Kidney tubule cell (primary cell): ENCODE measurements around the gene G6PD.
"Not testable (repeated sequence)": the region's sequence is repeated elsewhere in the genome, so short reads cannot be mapped to it uniquely, and the experiment has no call there.

Experiments used
- DNase-seq: peaks from one replicate; pipeline ENCODE4 v3.0.0-alpha.2; 2018; ENCODE audit warnings: low spot score

Gene G6PD

DNA sequence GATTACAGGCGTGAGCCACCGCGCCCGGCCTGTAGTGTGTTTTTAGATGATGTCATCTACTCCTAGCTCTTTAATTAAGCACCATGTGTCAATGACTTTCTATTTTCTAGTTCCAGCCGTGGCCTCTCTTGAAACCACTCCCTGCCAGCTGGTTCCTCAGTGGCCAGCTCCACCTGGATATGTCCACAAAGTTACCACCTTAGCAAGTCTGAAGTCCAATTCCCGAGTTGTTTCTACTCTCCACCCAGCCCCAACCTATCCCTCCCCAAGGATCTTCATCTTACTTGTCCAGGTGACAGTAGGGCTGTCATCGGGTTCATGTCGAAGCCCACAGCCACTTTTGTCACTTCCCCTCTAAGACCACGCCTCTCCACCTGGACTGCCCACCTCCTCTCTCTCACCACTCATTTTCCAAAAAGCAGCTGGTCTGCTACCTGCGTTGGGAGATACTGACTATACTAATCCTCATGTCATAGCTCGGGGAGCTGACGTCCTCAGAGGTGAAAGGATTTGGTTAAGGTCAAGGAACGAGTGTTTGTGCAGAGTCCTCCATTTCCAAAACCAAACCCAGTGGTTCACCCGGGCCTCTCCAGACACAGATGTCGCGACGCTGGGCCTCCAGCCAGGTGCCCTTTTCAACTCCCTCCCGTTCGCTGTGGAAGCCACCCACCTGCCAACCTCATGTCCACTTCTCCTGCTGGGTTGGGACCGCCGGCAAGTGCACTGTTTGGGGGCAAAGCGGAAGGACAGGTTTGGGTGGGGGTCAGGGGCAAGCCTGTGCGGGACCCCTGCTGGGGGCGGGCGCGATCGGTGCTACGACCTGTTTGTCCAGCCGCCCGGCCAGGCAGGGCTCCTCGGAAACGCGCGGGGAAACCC lies 31.3 kb downstream of the G6PD start:
- peak; percentile 17 for DNase-seq

DNA sequence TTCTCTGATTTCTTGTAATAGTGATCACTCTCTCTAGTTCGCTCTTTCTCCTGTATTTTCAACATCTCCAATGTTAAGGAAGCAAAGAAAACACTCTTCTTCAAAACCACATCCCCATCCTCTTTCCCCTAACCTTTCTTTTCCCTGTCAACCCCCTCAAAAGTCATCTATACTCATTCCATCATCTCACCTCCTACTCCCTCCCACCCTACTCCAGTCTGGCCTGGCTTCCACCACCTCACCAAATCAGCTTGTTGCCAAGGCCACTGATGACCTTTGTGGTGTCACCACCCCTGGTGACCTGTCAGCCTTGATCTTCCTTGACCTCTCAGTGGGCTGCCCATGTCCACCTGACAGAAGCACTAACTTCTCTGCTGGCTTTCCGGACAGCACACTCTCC lies 32.9 kb downstream of the G6PD start:
- DNase-seq = no peak

DNA sequence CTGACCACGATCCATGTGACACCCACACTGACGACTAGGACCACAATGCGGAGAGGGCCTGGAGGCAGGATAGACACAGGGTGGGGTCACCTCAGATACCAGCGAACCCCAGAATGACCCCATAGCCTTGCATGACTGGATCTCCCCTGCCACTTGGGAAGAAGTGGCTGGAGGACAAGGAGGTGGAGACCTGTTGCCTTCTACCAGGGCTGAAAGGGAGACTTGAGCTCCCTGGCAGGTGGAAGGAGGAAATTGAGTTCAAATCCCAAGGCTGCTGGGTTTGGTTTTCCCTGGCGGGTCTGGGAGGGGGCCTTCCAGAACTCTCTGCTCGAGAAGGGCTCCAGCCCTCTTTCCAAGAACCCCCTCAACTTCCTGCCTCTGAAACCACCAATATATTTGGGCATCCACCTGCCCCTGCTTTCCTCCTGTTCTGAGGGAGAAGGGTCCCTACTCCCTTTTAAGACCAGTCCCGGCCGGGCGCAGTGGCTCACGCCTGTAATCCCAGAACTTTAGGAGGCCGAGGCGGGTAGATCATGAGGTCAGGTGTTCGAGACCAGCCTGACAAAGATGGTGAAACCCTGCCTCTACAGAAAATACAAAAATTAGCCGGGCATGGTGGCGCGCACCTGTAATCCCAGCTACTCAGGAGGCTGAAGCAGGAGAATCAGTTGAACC lies 33.6 kb downstream of the G6PD start:
- no peak for DNase-seq

DNA sequence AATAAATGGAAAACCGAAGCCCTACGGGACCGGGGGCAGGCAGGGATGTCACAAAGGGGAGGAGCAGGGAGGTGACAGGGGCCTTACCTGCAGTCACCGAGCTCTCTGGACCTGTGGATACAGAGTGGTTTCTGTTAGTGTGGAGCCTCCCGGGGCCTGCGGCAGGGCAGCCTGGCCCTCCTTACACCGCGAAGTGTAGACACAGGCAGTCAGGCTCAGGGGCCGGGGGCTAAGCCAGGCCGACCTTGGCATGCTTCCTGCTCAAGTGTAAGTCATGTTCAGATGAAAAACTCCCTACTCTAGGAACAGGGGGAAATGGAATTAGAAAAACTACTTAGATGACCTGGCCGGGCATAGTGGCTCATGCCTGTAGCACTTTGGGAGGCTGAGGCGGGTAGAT lies 34.9 kb downstream of the G6PD start:
- no peak for DNase-seq

DNA sequence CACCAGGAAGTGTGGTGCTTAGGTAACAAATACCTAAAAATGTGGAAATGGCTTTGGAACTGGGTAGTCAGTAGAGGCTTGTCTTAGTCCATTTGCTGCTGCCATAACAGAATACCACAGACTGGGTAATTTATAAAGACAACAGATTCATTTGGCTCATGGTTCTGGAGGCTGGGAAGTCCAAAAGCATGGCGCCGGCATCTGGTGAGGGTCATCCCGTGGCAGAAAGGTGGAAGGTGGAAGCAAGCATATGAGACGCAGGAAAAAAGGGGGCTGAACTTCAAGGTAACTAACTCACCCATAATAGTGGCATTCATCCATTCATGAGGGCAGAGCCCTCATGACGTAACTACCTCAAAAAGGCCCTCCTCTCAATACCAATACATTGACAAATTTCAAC lies 37.2 kb downstream of the G6PD start:
- no peak for DNase-seq

DNA sequence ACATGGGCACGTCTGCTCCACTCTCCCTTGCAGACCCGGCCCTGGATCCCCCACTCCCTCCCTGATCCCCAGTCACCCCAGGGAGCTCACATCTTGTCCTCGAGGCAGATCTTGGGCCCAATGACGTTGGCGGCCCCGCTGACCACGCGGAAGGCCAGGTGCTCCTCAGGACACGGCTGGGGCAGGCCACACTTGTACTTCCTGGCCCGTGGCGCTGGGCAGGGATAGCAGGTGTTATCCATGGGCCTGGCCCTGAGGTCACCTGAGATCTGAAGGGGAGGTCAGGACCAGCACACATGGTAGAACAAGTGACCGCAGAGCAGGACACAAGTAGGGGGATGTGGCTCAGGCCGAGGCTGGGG lies 38.3 kb downstream of the G6PD start:
- DNase-seq = no peak

DNA sequence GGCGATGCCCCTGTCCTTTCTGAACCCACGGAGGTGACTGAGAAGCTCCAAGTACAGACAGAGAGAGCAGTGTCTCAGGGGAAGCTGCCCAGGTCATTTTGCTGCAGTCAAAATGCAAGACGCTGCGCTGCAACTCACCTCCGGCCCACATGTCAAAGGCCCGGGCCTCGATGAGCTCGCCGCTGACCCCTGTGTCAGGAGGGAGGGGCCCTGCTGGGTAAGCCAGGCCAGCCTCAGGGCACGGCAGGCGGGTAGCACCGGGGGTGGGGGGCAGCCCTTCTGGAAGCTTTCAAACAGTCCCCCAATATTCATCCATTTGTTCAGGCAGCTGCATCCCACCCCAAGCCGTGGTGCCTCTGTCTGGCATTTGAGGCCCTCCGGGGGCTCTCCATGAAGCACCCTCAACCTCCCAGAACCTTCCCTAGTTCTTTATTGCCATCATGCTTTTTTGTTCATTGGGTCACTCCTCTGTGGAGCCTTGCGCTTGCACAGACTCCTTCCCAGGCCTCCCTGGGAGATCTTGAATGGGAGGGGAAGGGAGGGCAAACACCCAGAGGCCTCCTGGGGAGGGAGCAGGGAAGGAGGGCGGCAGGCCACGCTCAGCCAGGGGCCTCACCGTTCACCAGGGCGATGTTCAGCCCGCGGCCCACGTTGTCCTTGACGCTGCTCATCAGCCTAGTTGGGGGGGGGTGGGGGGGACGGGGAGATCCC lies 38.8 kb downstream of the G6PD start:
- no peak for DNase-seq

DNA sequence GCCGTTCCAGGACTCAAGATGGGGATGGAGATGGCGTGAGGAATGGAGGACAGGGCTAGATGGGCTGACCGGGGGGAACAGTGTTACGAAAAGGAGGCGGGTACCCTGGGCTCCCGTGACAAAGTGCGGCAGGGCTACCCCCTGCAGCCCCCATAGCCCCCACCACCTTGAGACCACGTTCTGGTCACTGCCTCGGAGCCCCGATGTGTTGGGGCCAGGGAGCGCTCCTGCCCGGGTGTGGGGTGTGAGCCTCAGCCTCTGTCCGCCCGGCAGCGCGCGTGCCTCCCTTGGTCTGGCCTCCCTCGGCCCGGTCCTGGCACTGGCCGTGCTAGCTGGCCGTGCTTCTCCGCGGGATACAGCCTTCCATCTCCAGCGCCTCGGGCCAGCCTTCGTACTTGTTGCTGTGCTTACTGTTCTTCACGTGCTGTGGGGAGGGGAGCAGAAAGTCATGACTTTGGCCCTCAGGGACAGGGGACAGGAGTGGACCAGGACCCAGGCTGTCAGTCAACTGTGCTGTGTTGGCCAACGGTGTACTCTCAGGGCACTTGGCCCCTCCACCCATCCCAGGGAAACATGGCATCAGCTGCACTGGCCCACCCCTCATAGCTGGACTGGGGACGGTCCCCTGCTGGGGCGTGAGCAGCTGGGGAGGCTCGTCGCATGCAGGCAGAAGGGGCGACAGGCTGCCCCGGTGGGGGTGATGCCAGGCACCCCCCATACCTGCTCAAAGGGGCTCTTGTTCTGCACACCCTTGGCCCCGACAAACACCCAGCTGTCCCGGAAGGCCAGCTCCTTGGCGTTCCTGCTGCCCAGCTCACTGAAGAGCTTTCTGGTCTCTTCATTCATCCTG lies 39.9 kb downstream of the G6PD start:
- no peak for DNase-seq

DNA sequence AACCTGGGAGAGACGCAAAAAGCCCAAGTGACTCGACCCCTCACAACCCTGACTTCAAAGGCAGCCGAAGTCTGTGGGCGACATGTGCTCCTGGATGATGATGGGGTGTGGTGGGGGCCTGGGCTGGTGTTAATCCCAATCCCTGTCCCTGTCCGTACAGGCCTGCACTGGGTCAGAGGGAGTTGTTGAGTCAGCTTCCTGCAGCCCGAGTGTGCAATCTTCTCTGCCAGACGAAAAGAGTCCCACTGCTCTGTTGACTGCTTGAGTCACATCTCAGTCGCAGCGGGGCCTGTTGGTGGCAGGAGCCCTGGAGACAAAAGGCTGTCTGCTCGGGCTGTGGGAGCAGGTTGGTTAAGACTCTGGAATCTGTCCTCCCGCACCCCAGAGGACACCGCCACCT lies 40.9 kb downstream of the G6PD start:
- DNase-seq = peak; percentile 42

DNA sequence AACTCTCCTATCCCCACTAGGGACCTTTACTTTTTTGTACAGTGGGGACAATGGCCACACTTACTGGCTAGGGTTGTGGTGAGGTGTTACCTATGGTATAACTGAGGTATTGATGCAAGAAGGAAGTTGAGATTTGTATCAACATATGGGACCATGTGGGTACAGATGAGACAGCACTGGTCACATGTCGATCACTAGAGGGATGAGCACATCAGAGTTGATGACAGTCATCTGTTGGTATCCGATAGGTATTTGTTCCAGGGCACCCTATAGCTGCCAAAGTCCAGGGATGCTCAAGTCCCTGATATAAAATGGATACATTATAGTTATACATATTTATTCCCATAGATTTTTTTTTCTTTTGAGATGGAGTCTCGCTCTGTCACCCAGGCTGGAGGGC lies 43.7 kb downstream of the G6PD start:
- no peak for DNase-seq

DNA sequence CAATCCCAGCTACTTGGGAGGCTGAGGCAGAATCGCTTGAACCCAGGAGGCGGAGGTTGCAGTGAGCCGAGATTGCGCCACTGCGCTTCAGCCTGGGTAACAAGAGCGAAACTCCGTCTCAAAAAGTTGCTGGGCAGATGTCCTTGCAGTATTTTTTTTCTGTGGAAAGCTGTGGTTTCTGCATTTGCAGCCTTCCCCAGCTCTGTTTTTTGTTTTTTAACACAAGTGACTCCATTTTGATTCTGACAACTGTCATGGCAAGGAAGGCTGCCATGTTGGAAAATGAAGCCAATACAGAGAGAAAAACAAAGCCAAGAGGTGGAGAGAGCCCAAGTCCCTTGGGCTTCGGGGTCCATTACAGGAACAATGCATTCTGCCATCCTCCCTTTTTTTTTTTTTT lies 44.5 kb downstream of the G6PD start:
- no peak for DNase-seq

DNA sequence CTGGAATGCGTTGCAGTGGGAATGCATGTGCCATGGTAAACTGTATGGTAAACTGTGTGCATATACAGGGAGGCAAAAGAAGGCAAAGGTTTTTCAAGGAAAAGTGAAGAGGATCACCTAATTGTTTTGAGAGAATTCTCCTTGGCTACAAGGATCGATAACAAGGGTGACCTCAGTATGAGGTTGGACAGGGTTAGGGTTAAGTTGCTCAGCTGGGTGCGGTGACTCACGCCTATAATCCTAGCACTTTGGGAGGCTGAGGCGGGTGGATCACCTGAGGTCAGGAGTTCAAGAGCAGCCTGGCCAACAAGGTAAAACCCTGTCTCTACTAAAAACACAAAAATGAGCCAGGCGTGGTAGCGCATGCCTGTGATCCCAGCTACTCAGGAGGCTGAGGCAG lies 45.2 kb downstream of the G6PD start:
- DNase-seq = not testable (repeated sequence)

DNA sequence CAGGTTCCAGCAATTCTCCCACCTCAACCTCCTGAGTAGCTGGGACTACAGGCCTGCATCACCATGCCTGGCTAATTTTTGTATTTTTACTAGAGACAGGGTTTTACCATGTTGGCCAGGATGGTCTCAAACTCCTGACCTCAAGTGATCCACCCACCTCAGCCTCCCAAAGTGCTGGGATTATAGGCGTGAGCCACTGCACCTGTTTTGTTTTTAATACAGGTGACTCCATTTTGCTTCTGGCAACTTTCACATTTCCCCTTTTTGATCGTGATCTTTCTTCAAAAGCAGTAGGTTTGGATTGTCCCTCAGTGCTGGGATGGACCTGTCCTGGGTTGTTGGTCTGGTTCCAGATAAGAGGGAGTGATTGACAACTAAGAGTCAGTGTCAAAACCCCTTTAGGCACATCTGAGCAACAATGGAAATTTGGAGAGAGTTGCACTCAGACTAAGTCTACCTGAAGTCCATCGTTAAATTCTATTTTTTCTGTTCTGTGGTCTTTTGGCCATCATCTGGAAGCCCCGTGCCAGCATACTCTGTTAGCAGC lies 50.0 kb downstream of the G6PD start:
- not testable (repeated sequence) for DNase-seq

DNA sequence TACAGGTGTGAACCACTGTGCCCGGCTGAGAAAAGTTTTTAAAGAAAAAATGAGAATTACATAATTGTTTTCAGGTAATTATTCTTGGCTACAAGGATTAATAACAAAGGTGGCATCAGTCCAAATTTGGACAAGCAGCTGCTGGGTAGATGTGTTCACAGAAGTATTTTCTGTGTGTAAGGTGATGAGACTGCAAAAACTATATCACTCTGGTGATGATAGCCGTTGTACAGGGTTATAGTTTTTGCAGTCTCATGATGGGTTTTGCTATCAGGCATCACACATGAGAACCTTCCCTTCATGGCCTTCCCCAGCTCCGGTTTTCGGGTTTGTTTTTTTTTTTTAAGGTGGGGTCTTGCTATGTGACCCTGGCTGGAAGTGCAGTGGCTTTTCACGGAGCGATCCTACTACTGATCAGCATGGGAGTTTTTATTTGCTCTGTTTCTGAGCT lies 51.1 kb downstream of the G6PD start:
- no peak for DNase-seq

DNA sequence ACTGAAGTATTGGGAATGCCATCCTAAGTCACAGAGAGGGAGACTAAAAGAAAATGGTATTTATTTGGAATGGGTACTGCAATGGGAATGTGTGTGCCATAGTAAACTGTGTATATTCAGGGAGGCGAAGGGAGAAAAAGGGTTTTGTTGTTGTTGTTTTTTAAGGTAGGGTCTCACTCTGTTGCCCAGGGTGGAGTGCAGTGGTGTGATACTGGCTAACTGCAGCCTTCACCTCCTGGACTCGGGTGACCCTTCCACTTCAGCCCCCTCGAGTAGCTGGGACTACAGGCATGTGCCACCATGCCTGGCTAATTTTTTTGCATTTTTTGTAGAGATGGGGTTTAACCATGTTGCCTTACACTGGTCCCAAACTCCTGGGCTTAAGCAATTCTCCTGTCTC lies 51.9 kb downstream of the G6PD start:
- no peak for DNase-seq

DNA sequence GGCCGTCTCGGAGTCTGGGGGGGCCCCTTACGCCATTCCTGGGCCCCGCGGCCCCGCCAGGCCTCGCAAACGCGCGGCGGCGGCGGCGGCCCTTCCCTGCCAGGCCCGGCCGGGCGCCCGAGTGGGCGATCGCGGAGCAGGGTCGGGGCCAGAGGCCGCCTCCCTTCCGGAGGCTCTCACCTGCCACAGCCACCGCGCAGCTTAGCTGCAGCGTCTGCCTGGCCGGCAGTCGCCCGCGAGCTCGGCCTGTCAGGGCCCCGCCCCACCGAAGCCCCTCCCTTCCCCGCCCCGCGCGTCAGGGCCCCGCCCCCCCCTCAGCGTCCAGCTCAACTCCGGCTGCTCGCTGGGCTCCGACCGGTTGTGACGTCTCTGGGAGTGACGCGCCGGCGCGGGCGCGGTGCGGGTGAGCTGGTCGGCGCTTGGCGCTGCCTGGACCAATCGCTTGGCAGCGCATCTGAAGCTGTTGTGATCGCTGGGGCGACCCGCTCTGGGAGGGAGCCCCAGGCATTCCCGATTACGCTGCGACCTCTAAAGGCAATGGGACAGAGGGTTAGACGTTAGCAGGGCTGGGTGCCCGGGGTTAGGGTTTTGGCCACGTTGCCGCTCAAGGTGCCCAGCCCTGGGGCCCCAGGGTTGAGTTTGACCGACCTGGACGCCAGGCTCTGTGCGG lies 56.1 kb downstream of the G6PD start, which contains the start of gene SLC10A3:
SLC10A3 (minus strand) TSS at position 216 of the 670 bp plus-strand sequence. CDS start 1,689 bp downstream, outside the sequence.
- peak; percentile 94 for DNase-seq

DNA sequence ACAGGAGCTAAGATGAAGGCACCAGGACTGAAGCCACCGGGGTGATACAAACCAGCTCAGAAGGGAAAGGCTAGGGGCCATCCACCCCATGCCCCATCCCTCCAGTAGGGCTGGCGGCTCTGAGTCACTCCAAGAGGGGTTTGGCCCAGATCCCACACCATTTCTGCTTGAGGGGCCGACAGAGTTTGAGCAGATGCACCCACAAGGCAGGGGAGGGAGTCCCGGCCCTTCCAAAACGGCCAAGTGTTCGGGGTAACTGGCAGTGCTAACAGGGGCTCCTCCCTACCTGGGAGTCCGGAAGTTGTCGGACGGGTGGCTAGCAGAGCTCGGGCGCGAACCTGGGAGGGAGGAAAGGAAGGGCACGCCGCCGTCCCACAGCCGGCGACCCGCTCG lies 56.6 kb downstream of the G6PD start:
- peak; percentile 53 for DNase-seq

DNA sequence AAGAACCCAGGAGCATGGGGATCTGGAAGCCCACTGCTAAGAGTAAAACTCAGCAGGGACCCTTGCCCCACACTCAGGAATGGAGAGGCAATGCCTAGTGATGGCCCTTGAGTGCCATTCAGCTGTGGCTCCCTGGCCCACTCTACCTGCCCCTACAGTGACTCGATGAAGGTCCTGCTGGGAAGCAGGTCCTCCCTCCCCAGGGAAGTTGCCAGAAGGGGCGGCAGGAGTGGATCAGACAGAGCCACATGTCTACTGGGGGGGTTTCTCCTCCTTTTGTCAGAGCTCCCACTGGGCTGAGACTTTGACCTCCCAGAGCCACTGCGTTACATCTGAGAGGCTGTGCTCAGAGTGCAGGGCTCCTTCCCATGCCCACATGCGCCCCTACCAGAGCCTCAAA lies 57.5 kb downstream of the G6PD start:
- no peak for DNase-seq

DNA sequence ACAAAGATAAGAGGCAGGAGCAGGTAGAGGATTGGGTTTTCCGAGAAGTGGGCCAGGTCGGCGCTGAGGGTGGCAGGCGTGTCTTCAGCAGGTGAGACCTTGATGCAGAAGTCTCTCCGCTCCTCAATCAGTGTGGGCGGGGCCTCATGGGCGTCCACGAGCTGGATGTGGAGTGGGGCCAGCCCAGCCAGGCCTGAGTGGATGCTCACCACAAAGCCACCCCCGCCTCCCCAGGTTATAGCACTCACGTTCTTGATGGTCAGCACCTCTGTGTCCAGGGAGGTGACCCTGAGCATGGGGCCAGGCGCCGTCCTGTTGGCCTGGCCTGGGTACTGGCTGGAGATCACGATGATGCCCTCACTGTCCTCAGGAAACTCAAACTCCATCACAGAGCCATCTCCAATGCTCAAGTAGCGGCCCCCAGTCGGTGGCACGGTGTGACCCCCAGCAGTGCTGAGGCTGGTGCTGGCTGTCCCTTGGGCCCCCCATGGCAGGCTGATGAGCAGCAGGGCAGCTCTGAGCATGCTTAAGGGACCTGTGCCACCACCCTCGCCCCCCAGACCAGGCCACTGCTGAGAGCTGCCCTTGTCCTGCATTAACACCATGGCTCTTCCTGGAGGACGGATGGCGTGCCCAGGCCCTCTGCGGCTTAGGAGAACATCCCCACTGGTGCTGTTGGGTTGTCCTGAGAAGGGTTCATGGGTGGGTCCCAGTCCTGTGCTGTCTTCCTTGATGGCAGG lies 58.1 kb downstream of the G6PD start:
- DNase-seq = no peak
